GM19455 (cell line): ENCODE data around the gene EIF4B.
"Not testable (repeated sequence)": the region's sequence is repeated elsewhere in the genome, so short reads cannot be mapped to it uniquely, and the experiment has no call there.

Source experiments
- ATAC-seq: cut with Tn5 transposase; IDR thresholded peaks from one replicate; pipeline ENCODE4 v1.9.1; 2021; ENCODE audit not compliant: unreplicated experiment

Gene EIF4B

GRCh38 chr12:53005986-53006809 lies at the start of gene EIF4B:
EIF4B (plus strand) TSS chr12:53006456; CDS start chr12:53006484, 28 bp downstream.
- ATAC-seq: peak; percentile 97

GRCh38 chr12:52956987-52957386 lies 49.3 kb upstream of the EIF4B start:
- no peak for ATAC-seq

- no peak for ATAC-seq
Observed at GRCh38 chr12:52964556-52965336, 41.5 kb upstream of the EIF4B start.

GRCh38 chr12:52965337-52965731 lies 40.9 kb upstream of the EIF4B start:
- no peak for ATAC-seq

GRCh38 chr12:52969166-52969795 lies 37.0 kb upstream of the EIF4B start:
- ATAC-seq: no peak

- no peak for ATAC-seq
Observed at GRCh38 chr12:52969828-52970569, 36.3 kb upstream of the EIF4B start.

GRCh38 chr12:52971679-52972329 lies 34.5 kb upstream of the EIF4B start:
- ATAC-seq: no peak

- ATAC-seq: no peak
Observed at GRCh38 chr12:52975204-52975603, 31.1 kb upstream of the EIF4B start.

GRCh38 chr12:52975820-52976573 lies 30.3 kb upstream of the EIF4B start:
- ATAC-seq: no peak

- no peak for ATAC-seq
Observed at GRCh38 chr12:52976574-52977071, 29.6 kb upstream of the EIF4B start.

- ATAC-seq: no peak
Observed at GRCh38 chr12:52977170-52977569, 29.1 kb upstream of the EIF4B start.

GRCh38 chr12:52980096-52980649 lies 26.1 kb upstream of the EIF4B start:
- no peak for ATAC-seq

GRCh38 chr12:52980650-52981423 lies 25.4 kb upstream of the EIF4B start:
- peak; percentile 81 for ATAC-seq

GRCh38 chr12:52984136-52984535 lies 22.1 kb upstream of the EIF4B start:
- ATAC-seq: no peak

GRCh38 chr12:52988898-52989297 lies 17.4 kb upstream of the EIF4B start:
- no peak for ATAC-seq

GRCh38 chr12:52990206-52990605 lies 16.1 kb upstream of the EIF4B start:
- ATAC-seq: no peak

- ATAC-seq: not testable (repeated sequence)
Observed at GRCh38 chr12:52992240-52992639, 14.0 kb upstream of the EIF4B start.
